ENCODE data around the gene CD93.

CD93 gene

GRCh38 chr20:23086056-23086566 is at the start of gene CD93:
TSS of gene CD93 (minus strand) at chr20:23086324. CDS start at chr20:23086192, 132 bp downstream.
- DNase-seq = peak; percentile 82

DNA sequence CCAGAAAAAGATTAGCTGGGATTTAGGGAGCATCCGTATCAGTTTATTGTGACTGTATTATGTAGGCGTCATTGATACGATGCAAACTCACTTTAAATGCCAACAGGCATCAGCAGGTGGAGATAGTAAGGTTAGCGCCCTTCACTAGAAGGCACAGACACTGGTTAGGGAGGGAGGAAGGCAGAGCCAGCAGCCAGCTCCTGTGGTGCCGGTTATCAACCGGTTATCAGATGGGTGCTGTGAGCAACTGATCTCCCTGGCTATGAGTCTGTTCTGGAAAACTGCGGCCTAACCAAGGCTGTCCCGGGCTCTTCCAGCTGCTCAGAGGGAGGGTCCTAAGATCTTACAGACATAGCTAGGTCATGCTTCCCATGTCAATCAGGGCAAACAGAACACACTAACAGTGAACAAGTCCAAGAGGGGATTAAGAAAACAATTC is 47.5 kb upstream of the CD93 start:
- DNase-seq = no peak

DNA sequence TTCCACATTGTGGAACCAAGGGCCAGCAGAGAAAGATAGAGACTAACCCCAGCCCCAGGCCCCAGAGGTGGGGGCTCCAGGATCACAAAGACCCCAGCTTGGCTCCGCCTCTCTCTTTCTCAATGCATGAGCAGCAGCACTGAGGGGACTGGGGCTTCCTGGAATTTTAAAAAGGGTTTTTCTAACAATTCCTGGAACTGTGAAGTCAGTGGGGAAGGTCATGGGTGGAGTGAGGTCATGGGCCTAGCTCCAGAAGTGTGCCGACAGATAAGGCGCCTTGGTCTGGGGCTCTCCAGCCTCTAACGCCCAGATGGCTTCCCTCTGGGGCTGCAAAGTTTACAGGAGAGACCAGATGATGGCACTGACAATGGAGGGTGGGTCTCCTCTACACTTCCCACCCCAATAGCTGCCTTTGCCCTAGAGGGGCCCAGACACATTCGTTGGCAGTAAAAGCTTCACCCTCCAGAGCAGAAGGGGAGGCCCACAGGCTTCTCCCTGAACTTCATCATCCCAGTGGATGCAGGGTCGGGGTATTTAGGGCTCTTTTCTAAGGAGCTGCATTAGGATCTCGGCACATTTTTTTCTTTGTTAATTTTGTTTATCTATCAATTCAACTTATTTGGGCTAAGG is 46.9 kb upstream of the CD93 start:
- no peak for DNase-seq

DNA sequence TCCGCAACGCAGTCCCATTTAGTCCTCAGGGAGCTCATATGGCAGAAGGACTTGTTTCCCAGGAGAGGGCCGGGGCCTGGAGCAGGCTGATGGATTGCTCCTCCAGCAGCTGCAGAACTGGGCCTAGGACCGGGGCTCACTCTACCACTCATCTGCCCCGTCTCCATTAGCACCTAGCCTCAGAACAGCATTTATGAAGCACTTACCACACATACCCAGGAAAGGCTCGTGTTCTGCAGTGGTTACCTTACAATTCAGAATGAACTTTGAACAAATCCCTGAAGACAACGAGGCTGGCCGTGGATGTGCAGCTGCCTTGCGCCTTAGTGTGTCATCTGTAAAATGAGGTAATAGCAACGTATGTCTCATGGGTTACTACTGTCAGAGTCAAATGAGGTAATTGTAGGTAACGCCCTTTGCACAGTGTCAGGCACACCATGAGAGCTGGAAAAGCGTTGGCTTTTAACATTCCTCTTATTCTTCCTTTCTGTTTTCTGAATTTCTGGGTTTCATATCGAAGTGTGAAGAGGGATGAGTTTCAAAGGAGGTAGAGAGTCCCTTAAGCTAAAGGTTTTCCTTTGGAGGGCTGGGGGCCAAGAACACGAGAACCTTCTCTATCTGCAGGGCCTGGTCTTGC is 46.3 kb upstream of the CD93 start:
- no peak for DNase-seq

GRCh38 chr20:23131766-23132165 is 45.6 kb upstream of the CD93 start:
- DNase-seq = no peak

- no peak for DNase-seq
Observed at GRCh38 chr20:23130622-23131140, 44.6 kb upstream of the CD93 start.

GRCh38 chr20:23129891-23130621 is 43.9 kb upstream of the CD93 start:
- DNase-seq = no peak

GRCh38 chr20:23129266-23129665 is 43.1 kb upstream of the CD93 start:
- no peak for DNase-seq

DNA sequence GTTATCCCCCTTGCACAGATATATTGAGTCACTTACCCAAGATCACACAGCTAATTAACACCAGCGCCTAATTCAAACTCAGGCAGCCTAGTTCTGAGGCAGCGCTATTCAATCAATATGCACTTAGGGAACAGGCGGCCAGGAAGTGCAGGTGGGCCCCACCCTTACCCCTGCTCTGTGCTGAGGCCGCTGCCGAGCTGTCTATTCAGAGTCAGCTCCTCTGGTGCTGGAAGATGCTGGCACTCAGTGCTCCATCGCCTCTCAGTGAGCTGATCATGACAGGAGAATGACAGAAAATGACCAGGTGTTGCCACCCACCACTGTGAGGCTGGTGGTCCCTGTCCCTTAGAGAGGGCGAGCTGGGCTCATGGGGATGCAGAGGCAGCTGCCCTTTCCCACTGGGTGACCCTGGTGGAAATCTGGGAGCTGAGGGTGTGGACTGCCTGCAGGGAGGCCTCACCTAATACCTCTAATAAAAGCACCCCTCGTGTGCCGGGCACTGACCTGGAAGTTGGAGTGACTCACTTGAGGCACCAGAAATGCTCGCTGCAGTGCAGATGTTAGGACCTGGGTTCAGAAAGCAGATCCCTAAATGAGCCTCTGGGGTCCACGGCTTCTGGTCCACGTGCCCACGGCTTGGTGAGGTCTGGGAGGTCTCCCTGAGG is 42.5 kb upstream of the CD93 start:
- DNase-seq = no peak

- DNase-seq = no peak
Observed at GRCh38 chr20:23127506-23128279, 41.6 kb upstream of the CD93 start.

DNA sequence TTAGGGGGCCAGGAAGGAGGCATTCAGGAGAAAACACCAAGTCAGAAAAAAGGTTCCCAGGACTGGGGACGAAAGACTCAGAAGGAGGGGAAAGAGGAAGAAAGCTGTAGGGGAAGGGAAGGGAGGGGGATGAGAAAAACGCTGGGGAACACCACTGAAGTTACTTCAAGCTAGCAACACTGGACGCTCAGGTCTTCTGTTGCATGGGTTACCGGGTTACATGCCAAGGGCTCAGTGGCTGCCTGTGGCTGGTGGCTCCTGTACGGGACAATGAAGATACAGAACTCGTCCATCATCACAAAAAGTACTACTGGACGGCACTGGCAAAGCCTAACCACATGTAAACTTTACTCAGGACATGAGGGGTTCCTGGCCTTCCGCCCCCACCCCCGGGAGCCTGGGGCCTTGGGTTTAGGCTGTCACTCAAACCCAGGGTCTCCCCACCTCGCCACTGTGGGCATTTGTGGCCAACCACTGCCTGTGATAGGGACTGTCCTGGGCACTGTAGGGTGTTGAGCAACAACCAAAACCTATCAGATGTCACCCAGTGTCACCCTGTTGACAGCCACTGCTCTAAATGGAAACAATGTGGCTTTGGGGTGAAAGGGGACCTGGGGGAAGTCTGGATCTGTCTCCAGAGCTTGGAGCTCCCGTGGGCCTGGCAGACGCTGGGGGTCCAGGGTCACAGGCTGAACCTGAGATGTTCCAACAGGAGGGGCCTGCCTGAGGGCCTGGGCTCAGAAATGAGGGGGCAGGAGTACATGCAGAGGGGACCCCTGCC is 40.3 kb upstream of the CD93 start:
- DNase-seq = no peak

GRCh38 chr20:23125625-23126191 is 39.6 kb upstream of the CD93 start:
- DNase-seq = no peak

GRCh38 chr20:23125159-23125558 is 39.0 kb upstream of the CD93 start:
- DNase-seq = no peak

- no peak for DNase-seq
Observed at GRCh38 chr20:23123886-23124285, 37.8 kb upstream of the CD93 start.

DNA sequence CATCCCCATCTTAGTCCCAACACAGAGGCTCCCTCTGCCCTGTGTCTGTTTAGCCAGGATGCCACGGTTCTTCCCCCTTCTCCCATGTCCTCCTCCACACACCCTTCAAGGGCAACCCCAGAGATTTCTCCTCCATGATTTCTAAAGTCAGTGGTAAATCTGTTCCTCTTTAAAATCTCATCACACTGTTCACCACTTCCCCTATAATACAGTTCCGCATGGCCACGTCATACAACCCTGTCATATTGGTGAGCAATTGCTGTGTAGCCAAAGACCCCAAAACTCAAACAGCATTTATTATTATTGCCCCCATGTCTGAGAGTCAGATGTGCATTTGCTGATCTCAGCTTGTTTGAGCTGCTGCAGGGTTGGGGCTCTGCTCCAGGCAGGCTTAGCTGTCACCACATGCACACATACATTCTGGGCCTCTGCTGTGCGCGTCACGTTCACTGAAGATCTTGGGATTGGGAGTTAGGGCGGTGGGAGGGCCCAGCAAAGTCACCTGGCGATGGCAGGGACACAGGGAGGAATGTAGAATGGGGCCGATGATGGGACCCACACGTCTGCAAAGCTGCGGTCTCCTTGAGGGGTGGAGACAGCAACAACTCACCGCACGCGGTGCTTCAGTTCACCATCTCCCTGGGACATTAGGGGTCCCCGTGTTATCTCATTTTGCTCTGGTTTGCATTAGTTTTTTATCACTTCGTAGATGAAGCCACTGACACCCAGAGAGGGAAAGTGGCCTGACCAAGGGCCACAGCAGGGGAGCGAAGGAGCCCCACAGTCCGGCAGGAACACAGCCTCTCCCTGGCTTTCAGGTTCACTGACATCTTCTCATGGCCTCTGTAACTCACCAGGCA is 36.9 kb upstream of the CD93 start:
- no peak for DNase-seq

DNA sequence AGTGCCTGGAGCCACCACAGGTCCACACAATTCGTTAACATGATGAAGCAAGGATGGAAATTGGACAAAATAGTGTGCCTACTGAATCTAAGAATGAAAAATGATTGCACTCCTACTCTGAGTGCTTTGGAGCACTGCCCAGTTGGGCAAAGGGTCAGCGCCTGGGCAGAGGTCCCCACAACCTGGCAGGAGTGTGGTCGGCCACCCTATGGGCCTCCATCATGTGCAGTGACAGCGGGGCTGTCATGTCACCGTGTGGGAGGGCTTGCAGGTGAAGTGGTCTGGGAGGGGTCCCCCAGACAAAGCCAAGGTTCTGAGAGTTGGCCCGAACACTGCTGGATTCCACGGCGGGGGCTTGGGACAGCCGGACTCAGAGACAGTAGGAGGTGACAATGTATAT is 36.2 kb upstream of the CD93 start:
- no peak for DNase-seq

GRCh38 chr20:23121751-23122320 is 35.7 kb upstream of the CD93 start:
- DNase-seq = no peak

DNA sequence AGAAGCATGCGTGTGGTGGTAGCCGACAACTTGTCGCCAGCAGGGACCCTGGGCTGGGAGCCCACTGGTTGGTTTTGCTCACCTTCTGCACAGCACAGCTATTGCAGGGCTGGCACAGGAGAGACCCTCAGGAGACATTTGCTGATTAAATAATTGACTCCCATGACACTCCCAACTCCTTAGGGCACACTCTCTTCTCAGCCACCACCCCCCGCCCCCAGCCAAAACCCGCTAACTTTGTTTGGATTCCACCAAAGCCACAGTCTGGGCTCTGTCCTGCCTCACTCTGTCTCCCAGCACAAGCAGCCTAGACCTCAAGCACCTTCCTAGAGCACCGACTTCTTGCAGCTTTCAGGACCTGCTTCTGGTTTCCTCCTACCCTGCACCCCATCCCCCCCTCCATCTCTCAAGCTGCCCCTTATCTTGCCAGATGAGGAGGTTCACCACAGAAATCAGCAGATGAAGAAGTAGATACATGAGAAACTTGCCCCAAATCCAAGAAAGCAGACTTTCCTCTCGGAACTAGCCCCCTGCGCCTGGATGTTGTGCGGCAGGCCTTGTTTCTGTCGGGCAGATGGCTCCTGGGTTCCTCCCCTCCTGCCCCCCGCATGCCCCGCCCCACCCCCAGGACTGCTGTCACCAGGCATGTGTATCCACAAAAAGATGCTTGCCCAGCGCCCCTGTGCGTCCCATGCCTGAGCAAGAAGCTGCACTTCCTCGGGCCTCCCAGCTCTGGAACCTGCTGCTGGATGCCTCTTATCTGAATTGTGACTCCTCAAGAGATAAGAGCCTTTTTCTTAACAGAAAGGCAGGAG is 35.0 kb upstream of the CD93 start:
- no peak for DNase-seq

DNA sequence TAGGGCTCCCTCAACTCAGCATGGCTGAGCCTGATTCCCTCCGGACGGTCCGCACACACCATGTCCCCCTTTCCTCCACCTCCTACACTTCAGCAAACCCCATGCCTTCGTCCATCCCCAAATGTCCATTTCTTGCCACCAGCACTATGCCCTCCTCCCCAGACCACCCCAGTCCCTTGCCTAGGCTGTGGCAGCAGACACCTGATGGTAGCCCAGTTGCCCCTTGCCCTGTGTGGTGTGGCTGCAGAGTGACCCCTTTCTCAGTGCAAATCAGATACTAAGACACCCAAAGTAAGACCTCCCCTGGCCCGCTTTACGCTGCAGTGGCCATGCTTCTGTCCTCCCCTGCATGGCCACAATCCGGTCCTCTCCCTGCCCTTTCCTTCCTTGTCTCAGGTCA is 34.1 kb upstream of the CD93 start:
- no peak for DNase-seq

Measured in activated CD4-positive, alpha-beta T cell treated with anti-CD3 and anti-CD28 coated beads, Interleukin-2, Interleukin-6, amounts not matched to agents 100 ng/mL and 50 ng/mL, durations not matched to agents 16 hours and 8 hours (primary cell).